SU-DHL-6 (cell line): Measurements from ENCODE around the gene KRT80.

Experiments
- H2AFZ ChIP-seq: fragments of 200-600 bp; sonication (generic); 2 replicates; pipeline ENCODE4 v1.6.1; 2014; ENCODE audit warnings: low read depth, mild to moderate bottlenecking, moderate library complexity, mixed read lengths, antibody characterized with exemption, low read length; ENCODE audit not compliant: severe bottlenecking
- H3F3A ChIP-seq: fragments of 200-600 bp; shearing (Covaris generic); 2 replicates; pipeline ENCODE4 v1.6.0; 2016; ENCODE audit warnings: antibody characterized with exemption, mild to moderate bottlenecking; ENCODE audit not compliant: insufficient read depth
- H3K27ac ChIP-seq: fragments of 200-600 bp; sonication (generic); 2 replicates; pipeline ENCODE4 v1.5.1; 2016; ENCODE audit warnings: low read depth, mild to moderate bottlenecking, low read length, moderate library complexity, mixed read lengths
- H3K27me3 ChIP-seq: fragments of 200-600 bp; sonication (generic), shearing (Covaris generic); 2 replicates; pipeline ENCODE4 v1.6.0; 2014; ENCODE audit warnings: mild to moderate bottlenecking, low read length
- H3K36me3 ChIP-seq: fragments of 200-600 bp; sonication (generic); 2 replicates; pipeline ENCODE4 v1.6.1; 2014; ENCODE audit warnings: mild to moderate bottlenecking, low read length, mixed read lengths
- H3K4me2 ChIP-seq: fragments of 300-600, 200-600 bp; shearing (Covaris generic), sonication (generic); 2 replicates; pipeline ENCODE4 v1.6.0; 2014; ENCODE audit warnings: low read length, low read depth, mild to moderate bottlenecking; ENCODE audit not compliant: poor library complexity, severe bottlenecking
- H3K4me3 ChIP-seq: fragments of 200-600 bp; sonication (generic); 2 replicates; pipeline ENCODE4 v1.5.1; 2014; ENCODE audit warnings: antibody characterized with exemption, low read length, mild to moderate bottlenecking, mixed read lengths; ENCODE audit not compliant: insufficient read depth, poor library complexity, severe bottlenecking
- H3K79me2 ChIP-seq: fragments of 200-600 bp; sonication (generic); 2 replicates; pipeline ENCODE4 v1.6.1; 2014; ENCODE audit warnings: mild to moderate bottlenecking, low read length, moderate library complexity; ENCODE audit not compliant: insufficient read depth
- H3K9ac ChIP-seq: fragments of 200-600 bp; sonication (generic); 2 replicates; pipeline ENCODE4 v1.7.0; 2014; ENCODE audit warnings: mild to moderate bottlenecking, low read length
- H3K9me2 ChIP-seq: fragments of 200-600 bp; sonication (generic); replicated peaks from 2 replicates; pipeline ENCODE4 v1.6.1; 2014; ENCODE audit warnings: low read length; ENCODE audit not compliant: insufficient read depth
- H3K9me3 ChIP-seq: fragments of 200-600 bp; sonication (generic); 2 replicates; pipeline ENCODE4 v1.6.1; 2014; ENCODE audit warnings: low read length, mixed read lengths; ENCODE audit not compliant: insufficient read depth
- H4K20me1 ChIP-seq: fragments of 200-600 bp; sonication (generic); 2 replicates; pipeline ENCODE4 v1.6.1; 2014; ENCODE audit warnings: low read depth, mild to moderate bottlenecking, antibody characterized with exemption, low read length, moderate library complexity, mixed read lengths
- CTCF ChIP-seq: fragments of 200-600 bp; sonication (generic); IDR thresholded peaks from one replicate; pipeline ENCODE4 v1.5.1; 2017; ENCODE audit warnings: antibody characterized with exemption, mild to moderate bottlenecking, low read length, moderate library complexity; ENCODE audit not compliant: insufficient read depth, poor library complexity, severe bottlenecking
- EZH2phosphoT487 ChIP-seq: fragments of 200-600 bp; sonication (generic), shearing (Covaris generic); conservative IDR thresholded peaks from 2 replicates; pipeline ENCODE4 v1.6.1; 2018; ENCODE audit warnings: mild to moderate bottlenecking, antibody characterized with exemption, low read length, moderate library complexity, mixed read lengths

The KRT80 gene

GRCh38 chr12:52183971-52184370 is 7.8 kb downstream of the KRT80 start:
- Histone ChIP-seq H3K27me3 (no peaks in the 10 kb centered on the region), H3F3A (no peaks in the 10 kb centered on the region), H3K36me3 (no peaks in the 10 kb centered on the region), H3K27ac (no peak overlapping the region), H2AFZ (no peak overlapping the region), H3K4me2 (no peak overlapping the region), H4K20me1 (no peaks in the 10 kb centered on the region), H3K9ac (no peak overlapping the region), H3K9me2 (no peaks in the 10 kb centered on the region), H3K4me3 (no peak overlapping the region), H3K9me3 (no peaks in the 10 kb centered on the region), H3K79me2 (no peaks in the 10 kb centered on the region)
- no peak for TF ChIP-seq EZH2phosphoT487
- TF ChIP-seq CTCF = no peak

GRCh38 chr12:52183544-52183910 is 8.3 kb downstream of the KRT80 start:
- H3K27me3 ChIP-seq = no peaks in the 10 kb centered on the region
- TF ChIP-seq CTCF (no peak), EZH2phosphoT487 (no peak)
- H3K79me2 ChIP-seq = no peaks in the 10 kb centered on the region
- H3K4me2 ChIP-seq = no peak overlapping the region
- H3F3A ChIP-seq = no peaks in the 10 kb centered on the region
- H4K20me1 ChIP-seq = no peaks in the 10 kb centered on the region
- H3K9me3 ChIP-seq = no peaks in the 10 kb centered on the region
- H3K27ac ChIP-seq = no peak overlapping the region
- H3K36me3 ChIP-seq = no peaks in the 10 kb centered on the region
- H3K4me3 ChIP-seq = no peak overlapping the region
- H3K9ac ChIP-seq = no peak overlapping the region
- H2AFZ ChIP-seq = no peak overlapping the region
- no peaks in the 10 kb centered on the region for H3K9me2 ChIP-seq

- H3K27me3 ChIP-seq = no peaks in the 10 kb centered on the region
- H3K36me3 ChIP-seq = no peaks in the 10 kb centered on the region
- H3K9me3 ChIP-seq = no peaks in the 10 kb centered on the region
- no peak overlapping the region for H3K27ac ChIP-seq
- TF ChIP-seq EZH2phosphoT487 = no peak
- no peak for TF ChIP-seq CTCF
- no peaks in the 10 kb centered on the region for H3K79me2 ChIP-seq
- H3K9me2 ChIP-seq = no peaks in the 10 kb centered on the region
- no peak overlapping the region for H2AFZ ChIP-seq
- no peak overlapping the region for H3K4me3 ChIP-seq
- no peak overlapping the region for H3K4me2 ChIP-seq
- H3K9ac ChIP-seq = no peak overlapping the region
- no peaks in the 10 kb centered on the region for H4K20me1 ChIP-seq
- H3F3A ChIP-seq = no peaks in the 10 kb centered on the region
Measured at GRCh38 chr12:52182898-52183543, 8.8 kb downstream of the KRT80 start.
